ENCODE results near the gene EME2. TPM values are rescaled to one million over a fixed set of nuclear protein-coding genes. Genes with fewer than 3 reads are reported as not detected.

EME2 gene
- total and polyA plus RNA-seq, 3 donors from 2014 or later: 12.5 to 34.2 (median 20.3) TPM

GRCh38 chr16:1727651-1728624 lies 44.7 kb upstream of the EME2 start:
- no peak for DNase-seq
- WGBS, 2 donors: 91 to 95% methylated on average over 17 to 36 of the region's 37 CpGs
- H3K4me1 ChIP-seq: peaks cover 3% of the 10 kb centered on the region
- TF ChIP-seq CTCF (IDR thresholded peaks at IDR 0.05) (no peak), POLR2A (IDR thresholded peaks at IDR 0.05) (no peak)
- no peaks in the 10 kb centered on the region for H3K9me3 ChIP-seq
- intact Hi-C loops (cut with DNase I; ENCODE audit: low total_unique reads): no loop called here
- no peaks in the 10 kb centered on the region for H3K27me3 ChIP-seq
- H3K36me3 ChIP-seq (ENCODE audit: low read depth, missing control alignments): no peaks in the 10 kb centered on the region
- H3K27ac ChIP-seq: no peak overlapping the region
- H3K4me3 ChIP-seq: no peak overlapping the region

DNA sequence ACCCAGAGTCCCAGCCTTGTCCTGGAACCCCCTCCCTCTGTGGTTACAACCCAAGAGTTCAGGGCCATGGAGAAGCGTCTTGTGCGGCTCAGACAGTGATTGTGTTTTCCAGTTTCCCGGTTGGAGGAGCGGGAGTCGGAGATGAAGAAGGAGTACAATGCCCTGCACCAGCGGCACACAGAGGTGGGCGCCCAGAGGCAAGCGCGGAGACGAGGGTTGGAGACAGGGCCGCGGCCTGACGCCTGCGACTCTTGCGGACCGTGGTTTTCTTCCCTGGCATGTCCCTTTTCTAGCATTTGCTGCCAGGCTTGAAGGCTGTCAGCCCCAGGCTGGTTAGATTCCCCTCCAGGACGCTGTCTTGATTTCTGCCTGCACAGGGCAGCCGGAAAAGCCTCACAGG lies 43.6 kb upstream of the EME2 start:
- H3K27ac ChIP-seq: no peak overlapping the region
- intact Hi-C loops (cut with DNase I; ENCODE audit: low total_unique reads): no loop called here
- DNase-seq: no peak
- no peaks in the 10 kb centered on the region for H3K4me1 ChIP-seq
- H3K27me3 ChIP-seq: no peaks in the 10 kb centered on the region
- H3K9me3 ChIP-seq: no peaks in the 10 kb centered on the region
- TF ChIP-seq CTCF (IDR thresholded peaks at IDR 0.05) (no peak), POLR2A (IDR thresholded peaks at IDR 0.05) (no peak)
- 36 to 66% methylated on average over 16 to 18 of the region's 18 CpGs for WGBS, 2 donors
- H3K36me3 ChIP-seq (ENCODE audit: low read depth, missing control alignments): no peaks in the 10 kb centered on the region
- no peak overlapping the region for H3K4me3 ChIP-seq

- no peak overlapping the region for H3K27ac ChIP-seq
- H3K27me3 ChIP-seq: no peaks in the 10 kb centered on the region
- H3K9me3 ChIP-seq: no peaks in the 10 kb centered on the region
- H3K36me3 ChIP-seq (ENCODE audit: low read depth, missing control alignments): no peaks in the 10 kb centered on the region
- no peak overlapping the region for H3K4me3 ChIP-seq
- no peak for DNase-seq
- H3K4me1 ChIP-seq: no peaks in the 10 kb centered on the region
- intact Hi-C loops (cut with DNase I; ENCODE audit: low total_unique reads): no loop called here
- TF ChIP-seq POLR2A (IDR thresholded peaks at IDR 0.05) (no peak), CTCF (IDR thresholded peaks at IDR 0.05) (no peak)
- 67 to 84% methylated on average over 24 to 35 of the region's 35 CpGs for WGBS, 2 donors
Measured at GRCh38 chr16:1729445-1729844, 43.2 kb upstream of the EME2 start.

DNA sequence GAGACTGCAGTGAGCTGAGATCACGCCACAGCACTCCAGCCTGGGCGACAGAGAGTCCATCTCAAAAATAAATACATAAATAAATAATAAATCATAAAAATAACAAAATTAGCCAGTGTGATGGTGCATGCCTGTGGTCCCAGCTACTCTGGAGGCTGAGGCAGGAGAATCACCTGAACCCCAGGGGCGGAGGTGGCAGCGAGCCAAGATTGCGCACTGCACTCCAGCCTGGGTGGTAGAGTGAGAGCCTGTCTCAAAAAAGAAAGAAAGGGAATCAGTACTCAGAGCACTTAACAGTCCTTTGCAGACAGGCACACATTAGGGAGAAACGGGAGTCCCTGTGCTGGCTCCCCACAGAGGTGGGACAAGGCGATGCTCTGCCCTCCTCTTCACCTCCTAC lies 41.5 kb upstream of the EME2 start:
- no peaks in the 10 kb centered on the region for H3K4me1 ChIP-seq
- no peak overlapping the region for H3K4me3 ChIP-seq
- H3K27me3 ChIP-seq: no peaks in the 10 kb centered on the region
- H3K36me3 ChIP-seq (ENCODE audit: low read depth, missing control alignments): no peaks in the 10 kb centered on the region
- intact Hi-C loops (cut with DNase I; ENCODE audit: low total_unique reads): no loop called here
- no peaks in the 10 kb centered on the region for H3K9me3 ChIP-seq
- DNase-seq: no peak
- TF ChIP-seq POLR2A (IDR thresholded peaks at IDR 0.05) (no peak), CTCF (IDR thresholded peaks at IDR 0.05) (no peak)
- no peak overlapping the region for H3K27ac ChIP-seq
- WGBS, 2 donors: 93 to 95% methylated on average over 7 of the region's 7 CpGs

All from testis (tissue), 3 donors.